Hematopoietic multipotent progenitor cell treated with erythropoietin and hydrocortisone succinate and interleukin-3 and kit ligand, for 17 days (in vitro differentiated cells): ENCODE measurements around the gene RFTN1.
A peak's percentile ranks its signal among the peaks of the same experiment; 100 is the strongest.

Source experiments
- DNase-seq: peaks from one replicate; pipeline ENCODE4 v3.0.0-alpha.2; 2015; ENCODE audit warnings: low spot score

The RFTN1 gene

GRCh38 chr3:16357186-16358121 lies 156.0 kb downstream of the RFTN1 start:
- no peak for DNase-seq

- DNase-seq: no peak
These were observed 157.7 kb downstream of the RFTN1 start for GRCh38 chr3:16355828-16356227.

GRCh38 chr3:16354291-16354690 lies 159.2 kb downstream of the RFTN1 start:
- DNase-seq: no peak

GRCh38 chr3:16352428-16352827 lies 161.1 kb downstream of the RFTN1 start:
- no peak for DNase-seq

GRCh38 chr3:16350597-16351318 lies 162.7 kb downstream of the RFTN1 start:
- no peak for DNase-seq

GRCh38 chr3:16349986-16350596 lies 163.4 kb downstream of the RFTN1 start:
- DNase-seq: no peak

- DNase-seq: no peak
These were observed 166.0 kb downstream of the RFTN1 start for GRCh38 chr3:16347548-16347947.

- DNase-seq: no peak
These were observed 167.0 kb downstream of the RFTN1 start for GRCh38 chr3:16346413-16347081.

GRCh38 chr3:16343101-16343500 lies 170.4 kb downstream of the RFTN1 start:
- no peak for DNase-seq

GRCh38 chr3:16338999-16339398 lies 174.5 kb downstream of the RFTN1 start:
- DNase-seq: peak; percentile 39

- peak; percentile 74 for DNase-seq
These were observed 175.5 kb downstream of the RFTN1 start for GRCh38 chr3:16337856-16338540.

GRCh38 chr3:16336825-16337224 lies 176.7 kb downstream of the RFTN1 start:
- no peak for DNase-seq

- DNase-seq: no peak
These were observed 177.5 kb downstream of the RFTN1 start for GRCh38 chr3:16335772-16336645.

GRCh38 chr3:16335333-16335732 lies 178.2 kb downstream of the RFTN1 start:
- DNase-seq: no peak

- no peak for DNase-seq
These were observed 178.6 kb downstream of the RFTN1 start for GRCh38 chr3:16334909-16335308.

- no peak for DNase-seq
These were observed 180.5 kb downstream of the RFTN1 start for GRCh38 chr3:16332904-16333426.

- DNase-seq: no peak
These were observed 182.1 kb downstream of the RFTN1 start for GRCh38 chr3:16331319-16331883.

GRCh38 chr3:16330351-16330750 lies 183.1 kb downstream of the RFTN1 start:
- no peak for DNase-seq

GRCh38 chr3:16329826-16330129 lies 183.7 kb downstream of the RFTN1 start:
- DNase-seq: no peak
